Stimulated activated CD4-positive, alpha-beta T cell treated with anti-CD3 and anti-CD28 coated beads, Interleukin-4, amount 100 ng/mL, for 1 hour (primary cell): ENCODE data around the gene LDLRAD3.

Experiments used
- DNase-seq: peaks from one replicate; pipeline ENCODE4 v3.0.0-alpha.2; 2020

The LDLRAD3 gene

GRCh38 chr11:35928688-35929395 is 15.0 kb upstream of the LDLRAD3 start:
- DNase-seq, result no peak

DNA sequence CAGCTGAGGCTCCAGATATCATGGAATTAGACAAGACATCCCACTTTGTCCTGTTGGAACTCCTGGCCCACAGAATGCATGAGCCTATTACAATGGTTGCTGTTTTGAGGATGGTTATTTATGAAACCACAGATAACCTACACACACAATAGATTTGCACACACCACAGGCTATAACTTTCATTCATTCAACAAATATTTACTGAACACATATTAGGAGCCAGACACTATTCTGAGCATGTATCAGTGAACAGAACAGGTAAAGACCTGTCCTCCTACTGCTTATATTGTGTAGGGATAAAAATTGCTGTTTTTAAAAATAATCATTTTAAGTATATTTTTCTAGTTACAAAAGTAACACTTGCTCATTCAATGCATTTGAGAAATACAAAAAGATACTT is 13.4 kb upstream of the LDLRAD3 start:
- no peak for DNase-seq

DNA sequence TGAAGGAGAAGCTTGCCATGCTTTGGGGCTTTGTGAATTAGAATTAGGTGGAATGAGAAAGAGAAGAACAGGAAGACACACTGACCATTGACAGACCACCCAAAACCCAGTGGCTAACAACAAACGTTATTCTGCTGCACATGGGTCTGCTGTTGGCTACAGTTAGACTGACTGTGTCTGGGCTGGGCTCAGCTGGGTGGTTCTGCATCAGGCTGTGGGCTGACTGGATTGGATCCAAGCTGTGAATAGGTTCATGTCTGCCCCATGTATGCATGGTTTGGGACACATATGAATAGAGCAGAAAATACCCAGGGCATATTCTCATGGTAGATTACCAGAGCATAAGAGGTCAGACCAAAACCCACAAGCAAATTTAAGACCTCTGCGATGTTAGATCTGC is 11.7 kb upstream of the LDLRAD3 start:
- DNase-seq, result no peak

DNA sequence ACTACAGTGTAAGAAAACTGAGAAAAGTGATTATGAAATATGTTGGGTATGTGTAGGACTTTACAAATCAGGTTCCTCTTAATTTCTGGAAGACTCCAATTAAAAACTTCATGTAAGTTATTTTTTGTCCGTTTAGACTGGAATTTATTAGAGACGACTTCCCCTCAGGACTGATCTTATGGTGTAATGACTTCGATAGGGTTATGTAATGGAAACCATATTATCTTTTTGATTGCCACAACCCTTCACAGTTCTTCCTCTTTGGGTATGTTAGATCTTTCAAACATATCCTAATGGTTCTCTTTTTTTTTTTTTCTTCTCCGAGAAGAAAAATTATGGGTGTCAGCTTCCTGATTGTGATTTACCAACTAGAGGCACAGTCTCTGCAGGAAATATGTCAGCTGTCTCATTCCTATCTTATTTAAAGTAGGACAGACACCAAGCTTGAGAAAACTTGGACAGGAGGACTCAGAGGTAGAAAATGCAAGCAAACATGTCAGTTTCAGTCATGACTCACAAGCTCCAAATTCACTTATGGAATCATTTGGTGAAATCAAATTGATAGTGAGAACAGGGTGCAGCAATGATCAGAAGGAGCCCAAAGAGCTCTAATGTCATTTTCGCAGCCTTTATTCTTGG is 11.1 kb upstream of the LDLRAD3 start:
- no peak for DNase-seq

- DNase-seq, result no peak
Measured at GRCh38 chr11:35933320-35933871, 10.5 kb upstream of the LDLRAD3 start.

GRCh38 chr11:35934271-35934670 is 9.6 kb upstream of the LDLRAD3 start:
- DNase-seq, result no peak

DNA sequence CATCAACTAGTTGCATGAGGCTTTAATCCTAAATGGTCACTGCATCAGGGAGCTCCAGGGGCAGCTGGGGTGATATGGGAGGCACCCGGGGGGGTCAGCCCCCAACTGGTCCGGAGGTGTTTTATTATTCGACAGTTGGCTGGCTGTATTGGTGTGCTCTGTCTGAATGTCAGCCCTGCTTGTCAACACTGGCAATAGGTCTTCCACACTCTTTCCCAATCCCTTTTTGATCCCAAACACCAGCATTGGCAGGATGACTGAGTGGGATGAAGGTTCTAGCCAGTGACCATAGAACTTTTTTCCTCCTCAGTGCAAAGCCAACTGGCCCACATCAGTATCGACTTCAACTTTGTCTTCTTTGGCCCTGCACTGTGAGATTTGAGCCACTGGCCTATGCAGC is 8.9 kb upstream of the LDLRAD3 start:
- DNase-seq, result no peak

- no peak for DNase-seq
Measured at GRCh38 chr11:35935390-35935789, 8.5 kb upstream of the LDLRAD3 start.

DNA sequence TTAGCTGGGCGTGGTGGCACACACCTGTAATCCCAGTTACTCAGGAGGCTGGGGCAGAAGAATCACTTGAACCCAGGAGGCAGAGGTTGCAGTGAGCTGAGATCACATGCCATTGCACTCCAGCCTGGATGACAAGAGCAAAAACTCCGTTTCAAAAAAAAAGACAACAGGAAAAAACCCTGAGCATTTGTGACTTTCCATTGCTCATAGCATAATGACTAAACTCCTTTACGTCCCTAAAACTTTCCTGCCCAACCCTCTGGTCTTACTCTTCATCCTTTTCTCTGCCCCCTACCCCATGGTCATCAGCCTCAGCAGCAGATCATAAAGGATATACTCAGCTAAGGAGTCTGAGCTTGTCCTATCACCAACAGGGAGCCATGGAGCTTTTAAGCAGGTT is 6.8 kb upstream of the LDLRAD3 start:
- no peak for DNase-seq

- no peak for DNase-seq
Measured at GRCh38 chr11:35937700-35938099, 6.2 kb upstream of the LDLRAD3 start.

DNA sequence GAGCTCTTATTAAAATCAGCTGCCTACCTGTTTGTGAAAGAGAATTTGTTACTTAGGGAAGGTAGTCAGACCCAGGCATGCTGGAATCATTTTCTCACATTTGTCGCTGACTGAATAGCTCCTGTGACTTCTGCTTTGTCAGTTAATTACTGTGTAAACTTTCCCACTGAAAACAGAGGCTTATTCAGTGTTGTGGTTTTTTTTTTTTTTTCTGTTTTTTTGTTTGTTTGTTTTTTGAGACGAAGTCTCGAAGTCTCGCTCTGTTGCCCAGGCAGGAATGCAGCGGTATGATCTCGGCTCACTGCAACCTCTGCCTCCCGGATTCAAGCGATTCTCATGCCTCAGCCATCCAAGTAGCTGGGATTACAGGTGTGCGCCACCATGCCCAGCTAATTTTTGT is 5.6 kb upstream of the LDLRAD3 start:
- DNase-seq, result no peak

- DNase-seq, result no peak
Measured at GRCh38 chr11:35943309-35943708, 553 bp upstream of the LDLRAD3 start.

DNA sequence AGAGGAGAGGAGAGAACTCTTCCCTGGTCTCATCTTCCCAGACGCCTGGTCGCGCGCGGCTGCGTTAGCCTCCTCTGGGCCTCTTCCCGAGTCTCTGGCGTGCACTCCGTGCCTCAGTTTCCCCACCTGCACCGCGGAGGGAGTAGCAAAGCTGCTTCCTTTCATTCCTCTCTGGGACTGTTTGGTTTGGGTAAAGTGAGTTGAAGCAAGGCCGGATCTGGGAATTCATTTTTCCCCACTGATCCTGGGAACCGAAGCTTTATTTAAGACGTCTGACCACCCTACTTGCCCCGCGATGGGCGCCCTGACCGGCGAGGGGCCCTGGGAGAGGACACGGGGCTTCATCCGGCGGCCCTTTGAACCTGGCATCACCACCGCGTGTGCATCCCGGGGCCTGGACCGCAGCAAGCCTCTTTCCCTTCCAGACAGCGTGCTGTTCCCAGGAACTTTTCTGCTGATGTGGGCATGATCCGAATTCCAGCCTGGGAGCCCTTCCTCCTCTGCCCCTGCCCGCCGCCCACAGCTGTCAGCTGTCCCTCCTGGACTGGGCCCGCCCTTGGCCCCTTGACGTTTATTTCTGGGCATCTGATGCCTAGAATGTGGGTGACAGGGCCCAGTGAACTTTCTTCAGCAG is 758 bp downstream of the LDLRAD3 start:
- no peak for DNase-seq

- DNase-seq, result no peak
Measured at GRCh38 chr11:35945137-35945518, 1.3 kb downstream of the LDLRAD3 start.

DNA sequence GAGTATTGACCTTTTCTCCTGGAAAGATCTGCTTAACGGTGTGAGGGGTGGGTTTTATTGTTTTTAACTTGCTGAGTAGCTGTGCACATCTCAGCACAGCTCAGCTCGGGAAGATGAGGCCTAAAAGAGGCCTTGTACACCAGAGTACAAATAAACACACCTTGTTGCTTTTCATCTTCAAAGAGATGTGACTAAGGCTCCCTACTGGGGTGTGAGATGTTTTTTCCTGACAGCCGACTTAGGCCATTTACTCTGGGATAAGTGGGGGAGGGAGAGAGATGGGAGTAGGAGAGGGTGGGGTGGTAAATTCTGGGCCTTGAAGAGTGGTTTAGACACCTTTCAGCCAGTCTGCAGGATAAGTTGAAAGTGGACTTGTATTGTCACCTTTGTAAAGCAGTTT is 2.9 kb downstream of the LDLRAD3 start:
- no peak for DNase-seq

- DNase-seq, result no peak
Measured at GRCh38 chr11:35947437-35947836, 3.6 kb downstream of the LDLRAD3 start.

DNA sequence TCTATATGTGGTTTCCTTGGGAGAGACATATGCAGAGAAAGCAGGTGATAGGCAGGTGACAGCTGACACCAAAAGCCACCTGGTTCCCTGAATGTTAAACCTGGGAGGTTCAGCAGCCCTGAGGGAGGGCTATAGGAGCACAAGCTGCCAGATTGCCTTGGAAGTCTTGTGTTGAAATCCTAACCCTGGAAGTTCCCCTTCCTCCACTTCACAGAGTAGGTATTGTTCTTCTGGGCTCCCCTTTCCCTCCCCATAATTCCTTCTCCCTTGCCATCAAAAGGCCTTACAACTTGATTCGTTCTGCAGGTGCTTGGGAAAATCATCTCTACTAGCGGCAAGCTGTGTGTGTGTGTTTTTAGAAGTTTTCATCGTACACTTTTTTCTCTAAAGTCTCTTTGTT is 5.4 kb downstream of the LDLRAD3 start:
- no peak for DNase-seq

DNA sequence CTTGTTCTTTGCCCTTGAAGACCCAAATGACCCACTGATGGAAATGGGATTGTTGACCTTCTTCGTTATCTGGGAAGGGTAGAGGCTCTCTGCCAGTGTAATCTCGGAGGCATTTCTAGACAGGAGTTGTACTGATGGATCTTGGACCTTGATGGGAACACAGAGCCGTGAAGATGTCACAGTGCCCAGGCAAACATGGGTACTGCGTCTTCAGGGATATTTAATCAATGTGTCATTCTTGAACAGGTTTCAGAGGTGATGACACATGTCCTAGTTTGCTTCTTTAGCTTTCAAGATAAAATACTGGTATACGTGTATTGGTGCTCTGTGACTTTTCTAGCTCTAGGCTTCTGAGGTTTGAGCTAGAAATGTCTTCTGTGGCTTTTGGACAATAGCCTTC is 6.2 kb downstream of the LDLRAD3 start:
- DNase-seq, result no peak

DNA sequence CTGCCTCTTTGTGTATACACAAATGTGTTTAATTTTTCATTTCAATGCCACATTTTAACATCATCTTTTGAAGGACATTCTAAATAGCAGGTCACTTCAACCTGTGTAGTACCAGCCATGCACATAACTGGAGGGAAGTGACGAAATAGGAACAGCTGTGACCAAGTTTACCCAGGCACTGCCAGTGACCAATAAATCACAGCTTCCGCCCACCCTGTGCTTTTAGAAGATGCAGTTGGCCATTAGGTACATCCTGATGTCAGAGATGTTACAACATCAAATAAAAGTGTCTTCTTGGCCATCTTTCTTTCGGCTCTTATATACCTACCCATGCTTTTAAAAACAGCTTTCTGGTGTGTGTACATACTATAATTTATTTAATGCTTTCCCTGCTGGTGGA is 7.8 kb downstream of the LDLRAD3 start:
- DNase-seq, result no peak

DNA sequence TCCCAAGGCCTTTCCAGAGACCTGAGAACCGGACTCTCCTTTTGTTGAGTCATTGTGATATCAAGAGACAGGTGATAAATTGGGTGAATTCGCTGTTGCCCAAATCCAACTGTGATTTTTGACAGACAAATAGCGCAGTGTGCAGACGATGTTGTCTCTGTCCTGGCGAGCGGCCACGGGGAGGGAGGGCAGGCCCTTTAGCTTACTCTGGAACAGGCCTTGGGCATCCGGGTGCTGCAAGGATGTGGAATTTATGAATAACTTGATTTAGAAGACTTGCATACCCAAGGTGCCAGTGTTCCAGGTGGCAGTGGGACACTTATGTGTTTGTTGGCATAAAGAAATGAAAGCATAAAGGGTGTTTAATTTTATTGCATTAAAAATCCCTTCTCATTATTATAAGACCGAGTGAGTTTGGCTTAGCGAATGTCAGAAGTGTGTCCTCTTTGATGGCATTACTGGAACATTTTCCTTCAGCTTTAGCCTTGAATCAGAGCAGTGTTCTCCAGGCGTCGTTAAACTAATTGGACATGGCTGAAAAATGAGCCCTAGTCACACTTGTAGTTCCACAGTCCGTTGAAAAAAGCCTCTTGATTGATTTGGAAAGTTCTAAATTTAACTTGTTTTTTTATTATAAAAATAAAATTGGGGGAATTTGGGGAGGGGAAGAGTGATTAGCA is 9.4 kb downstream of the LDLRAD3 start:
- no peak for DNase-seq

GRCh38 chr11:35954205-35954604 is 10.3 kb downstream of the LDLRAD3 start:
- DNase-seq, result no peak

DNA sequence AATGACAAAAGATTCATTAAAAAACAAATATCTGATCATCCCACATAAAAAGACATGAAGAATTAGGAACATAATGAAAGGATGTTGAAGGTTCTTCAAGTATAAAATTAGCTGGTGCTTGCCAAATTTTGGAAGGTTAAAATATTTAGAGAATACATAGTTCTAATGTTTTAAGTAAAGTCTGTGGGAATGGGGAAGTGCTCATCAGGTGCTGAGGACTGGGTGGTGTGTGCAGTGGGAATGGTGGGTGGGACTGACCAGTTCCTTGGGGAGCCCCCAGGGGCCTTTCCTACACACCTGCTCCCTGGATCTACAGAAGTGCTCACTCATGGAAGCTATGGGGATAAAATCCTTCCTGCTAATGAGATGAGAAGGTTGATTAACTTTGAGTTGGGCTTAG is 11.8 kb downstream of the LDLRAD3 start:
- no peak for DNase-seq

DNA sequence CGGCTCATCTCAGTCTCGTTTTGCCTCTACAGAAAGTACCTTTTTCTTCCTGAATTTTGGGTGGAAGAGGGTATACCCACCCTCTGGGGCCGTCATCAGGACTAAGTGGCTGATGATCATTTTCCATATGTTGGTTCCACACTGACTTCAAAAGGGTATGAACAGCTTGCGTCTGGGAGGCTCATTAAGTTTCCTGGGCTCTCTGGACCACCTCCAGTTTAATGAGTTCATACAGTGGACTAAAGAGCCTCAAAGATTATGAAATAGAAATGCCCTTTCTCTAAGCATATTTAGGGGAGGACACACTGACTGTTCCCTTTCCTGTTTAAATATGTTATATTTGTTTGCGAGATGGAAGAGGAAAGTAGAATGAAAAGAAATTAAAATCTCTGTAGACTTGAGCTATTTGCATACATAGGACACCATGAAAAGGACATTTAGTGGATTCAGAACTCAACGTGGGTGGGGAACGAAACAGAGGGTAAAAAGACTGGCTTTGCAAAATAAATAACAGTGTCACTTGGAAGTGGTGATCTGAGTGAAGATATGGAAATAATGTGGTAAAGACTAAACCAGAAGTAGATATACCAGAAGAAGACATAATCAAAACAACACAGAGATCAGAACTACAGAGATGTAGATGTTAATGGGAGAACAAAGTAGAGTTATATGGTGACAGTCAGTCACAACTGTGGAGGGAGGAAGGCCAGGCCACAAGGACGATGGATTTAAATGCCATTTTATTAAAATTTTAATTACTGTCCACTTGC is 18.7 kb downstream of the LDLRAD3 start:
- no peak for DNase-seq
